IPS DF 6.9 (cell line): ENCODE results near the gene NOVA2.

Experiments used
- DNase-seq: peaks from one replicate; pipeline ENCODE4 v3.0.0-alpha.2; 2013; ENCODE audit warnings: low read depth, low spot score
- H3K27ac ChIP-seq: one replicate; pipeline ENCODE4 v1.5.1; 2013; ENCODE audit warnings: low read length, control low read depth
- H3K27me3 ChIP-seq: 2 replicates; pipeline ENCODE4 v1.6.1; 2013; ENCODE audit warnings: mild to moderate bottlenecking, low read length; ENCODE audit not compliant: control insufficient read depth, insufficient read depth
- H3K36me3 ChIP-seq: 2 replicates; pipeline ENCODE4 v1.6.1; 2013; ENCODE audit warnings: low read length; ENCODE audit not compliant: control insufficient read depth, insufficient read depth
- H3K4me1 ChIP-seq: 2 replicates; pipeline ENCODE4 v1.6.1; 2013; ENCODE audit warnings: low read length; ENCODE audit not compliant: control insufficient read depth, insufficient read depth
- H3K4me3 ChIP-seq: 2 replicates; pipeline ENCODE4 v1.5.1; 2013; ENCODE audit warnings: mild to moderate bottlenecking, low read length
- H3K9me3 ChIP-seq: 2 replicates; pipeline ENCODE4 v1.6.1; 2013; ENCODE audit warnings: low read length, inconsistent platforms; ENCODE audit not compliant: control insufficient read depth, insufficient read depth
- WGBS: extraction: QIAGEN DNeasy Blood & Tissue Kit; methylation state at CpG from one replicate; pipeline ENCODE4 v1.1.7; 2013; ENCODE audit warnings: mixed read lengths, missing lambda C conversion rate; ENCODE audit not compliant: insufficient read length, insufficient coverage; 5-methylcytosine and 5-hydroxymethylcytosine counted together

The NOVA2 gene

GRCh38 chr19:45962021-45962420, 11.6 kb downstream of the NOVA2 start:
- no peaks in the 10 kb centered on the region for H3K4me1 ChIP-seq
- WGBS, result no CpG with 5 or more reads among the region's 15 CpGs
- peaks cover 3% of the 10 kb centered on the region; the same call in 1 of the 2 replicates for H3K36me3 ChIP-seq
- H3K9me3 ChIP-seq, result no peaks in the 10 kb centered on the region
- no peak overlapping the region for H3K27ac ChIP-seq
- H3K4me3 ChIP-seq, result no peak overlapping the region
- no peaks in the 10 kb centered on the region for H3K27me3 ChIP-seq
- DNase-seq, result no peak

GRCh38 chr19:45960595-45961235, 12.9 kb downstream of the NOVA2 start:
- no CpG with 5 or more reads among the region's 19 CpGs for WGBS
- Histone ChIP-seq H3K27me3 (no peaks in the 10 kb centered on the region), H3K4me3 (peak overlapping the region; percentile 13; the same call in 1 of the 2 replicates), H3K4me1 (peaks cover 2% of the 10 kb centered on the region; the same call in 1 of the 2 replicates), H3K9me3 (no peaks in the 10 kb centered on the region), H3K36me3 (peaks cover 3% of the 10 kb centered on the region; the same call in 1 of the 2 replicates), H3K27ac (no peak overlapping the region)
- DNase-seq, result no peak

GRCh38 chr19:45959517-45960025, 14.1 kb downstream of the NOVA2 start:
- no peak overlapping the region for H3K27ac ChIP-seq
- H3K9me3 ChIP-seq, result no peaks in the 10 kb centered on the region
- DNase-seq, result no peak
- H3K4me3 ChIP-seq, result no peak overlapping the region
- H3K36me3 ChIP-seq, result peaks cover 3% of the 10 kb centered on the region; the same call in 1 of the 2 replicates
- H3K4me1 ChIP-seq, result peaks cover 2% of the 10 kb centered on the region; the same call in 1 of the 2 replicates
- WGBS, result 100% methylated on average over 1 of the region's 8 CpGs
- H3K27me3 ChIP-seq, result no peaks in the 10 kb centered on the region

GRCh38 chr19:45958769-45959516, 14.7 kb downstream of the NOVA2 start:
- DNase-seq, result no peak
- Histone ChIP-seq H3K27ac (no peak overlapping the region), H3K36me3 (peaks cover 3% of the 10 kb centered on the region; the same call in 1 of the 2 replicates), H3K27me3 (no peaks in the 10 kb centered on the region), H3K4me3 (no peak overlapping the region), H3K4me1 (peaks cover 2% of the 10 kb centered on the region; the same call in 1 of the 2 replicates), H3K9me3 (no peaks in the 10 kb centered on the region)
- no CpG with 5 or more reads among the region's 12 CpGs for WGBS

- no peaks in the 10 kb centered on the region for H3K9me3 ChIP-seq
- no peak overlapping the region for H3K27ac ChIP-seq
- peaks cover 3% of the 10 kb centered on the region; the same call in 1 of the 2 replicates for H3K36me3 ChIP-seq
- WGBS, result 100% methylated on average over 6 of the region's 6 CpGs
- H3K4me1 ChIP-seq, result peaks cover 2% of the 10 kb centered on the region; the same call in 1 of the 2 replicates
- no peaks in the 10 kb centered on the region for H3K27me3 ChIP-seq
- H3K4me3 ChIP-seq, result no peak overlapping the region
- DNase-seq, result no peak
Measured at GRCh38 chr19:45958320-45958719, 15.3 kb downstream of the NOVA2 start.

GRCh38 chr19:45955905-45956608, 17.6 kb downstream of the NOVA2 start:
- H3K9me3 ChIP-seq, result no peaks in the 10 kb centered on the region
- H3K4me1 ChIP-seq, result peaks cover 4% of the 10 kb centered on the region
- no peak overlapping the region for H3K4me3 ChIP-seq
- no peaks in the 10 kb centered on the region for H3K27me3 ChIP-seq
- no CpG with 5 or more reads among the region's 13 CpGs for WGBS
- no peak for DNase-seq
- 0 out of 2 replicates have a peak, but pooled peaks cover 3% of the 10 kb centered on the region for H3K36me3 ChIP-seq
- no peak overlapping the region for H3K27ac ChIP-seq

- H3K9me3 ChIP-seq, result no peaks in the 10 kb centered on the region
- H3K4me1 ChIP-seq, result peaks cover 4% of the 10 kb centered on the region
- no peak overlapping the region for H3K4me3 ChIP-seq
- DNase-seq, result no peak
- 0 out of 2 replicates have a peak, but pooled peaks cover 3% of the 10 kb centered on the region for H3K36me3 ChIP-seq
- WGBS, result no CpG with 5 or more reads among the region's 9 CpGs
- H3K27ac ChIP-seq, result no peak overlapping the region
- H3K27me3 ChIP-seq, result no peaks in the 10 kb centered on the region
Measured at GRCh38 chr19:45954156-45954555, 19.5 kb downstream of the NOVA2 start.

GRCh38 chr19:45953676-45954075, 20.0 kb downstream of the NOVA2 start:
- Histone ChIP-seq H3K36me3 (0 out of 2 replicates have a peak, but pooled peaks cover 3% of the 10 kb centered on the region), H3K9me3 (no peaks in the 10 kb centered on the region), H3K27me3 (no peaks in the 10 kb centered on the region), H3K27ac (no peak overlapping the region), H3K4me1 (peaks cover 4% of the 10 kb centered on the region), H3K4me3 (no peak overlapping the region)
- whole genome bisulfite sequencing, result no CpG with 5 or more reads among the region's 8 CpGs
- no peak for DNase-seq

- Histone ChIP-seq H3K27ac (no peak overlapping the region), H3K36me3 (no peaks in the 10 kb centered on the region), H3K9me3 (no peaks in the 10 kb centered on the region), H3K4me3 (peak overlapping the region; percentile 55), H3K4me1 (peaks cover 4% of the 10 kb centered on the region), H3K27me3 (no peaks in the 10 kb centered on the region)
- no CpG with 5 or more reads among the region's 43 CpGs for WGBS
- DNase-seq, result peak; percentile 85
Measured at GRCh38 chr19:45952686-45953505, 20.8 kb downstream of the NOVA2 start.
